Tongue (tissue), 2 donors: Measurements from ENCODE around the gene STK33. TPM values are rescaled to one million over a fixed set of nuclear protein-coding genes. Genes with fewer than 3 reads are reported as not detected.
"Not testable (repeated sequence)": the region's sequence is repeated elsewhere in the genome, so short reads cannot be mapped to it uniquely, and the experiment has no call there.

Experiments used
- DNase-seq: peaks from one replicate; pipeline ENCODE4 v3.0.0-alpha.2; 2015
- total RNA-seq: library from RNA; depleted of rRNA; stranded (reverse); fragments of >200 nt; gene quantifications from one replicate; pipeline ENCODE4 v1.2.3, GENCODE V29; 2014

STK33 gene
- total RNA-seq, 1 donor from 2014 or later = 8.2 TPM

DNA sequence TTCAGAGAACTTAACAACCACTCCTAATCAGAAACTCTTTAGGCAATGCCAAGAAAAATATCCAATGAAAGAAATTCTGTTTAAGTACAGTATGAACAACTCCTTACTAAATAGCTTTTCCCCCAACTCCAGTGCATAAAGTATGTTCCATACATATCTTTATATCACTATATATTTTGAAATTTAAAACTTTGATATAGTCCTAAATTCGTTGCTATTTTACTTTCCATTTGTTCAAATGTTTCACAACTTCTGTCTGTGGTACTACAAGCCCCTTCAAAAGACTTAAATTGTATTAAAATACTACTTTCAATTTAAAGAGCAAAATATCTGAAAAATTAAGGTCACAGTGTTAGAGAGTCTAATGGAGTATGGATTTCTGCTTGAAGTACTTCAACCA is 52.6 kb downstream of the STK33 start:
- DNase-seq = no peak

GRCh38 chr11:8533332-8533731 is 60.7 kb downstream of the STK33 start:
- peak; percentile 1 for DNase-seq

GRCh38 chr11:8532475-8532874 is 61.6 kb downstream of the STK33 start:
- DNase-seq = no peak

- no peak for DNase-seq
Observed at GRCh38 chr11:8531982-8532381, 62.0 kb downstream of the STK33 start.

- DNase-seq = peak; percentile 95
Observed at GRCh38 chr11:8531312-8531711, 62.7 kb downstream of the STK33 start.

GRCh38 chr11:8527939-8528338 is 66.1 kb downstream of the STK33 start:
- no peak for DNase-seq

GRCh38 chr11:8523396-8523795 is 70.6 kb downstream of the STK33 start:
- no peak for DNase-seq

- DNase-seq = no peak
Observed at GRCh38 chr11:8512547-8512946, 81.5 kb downstream of the STK33 start.

GRCh38 chr11:8503910-8504364 is 90.1 kb downstream of the STK33 start:
- peak; percentile 46 for DNase-seq

- DNase-seq = no peak
Observed at GRCh38 chr11:8501836-8502235, 92.2 kb downstream of the STK33 start.

- no peak for DNase-seq
Observed at GRCh38 chr11:8488395-8488794, 105.6 kb downstream of the STK33 start.

DNA sequence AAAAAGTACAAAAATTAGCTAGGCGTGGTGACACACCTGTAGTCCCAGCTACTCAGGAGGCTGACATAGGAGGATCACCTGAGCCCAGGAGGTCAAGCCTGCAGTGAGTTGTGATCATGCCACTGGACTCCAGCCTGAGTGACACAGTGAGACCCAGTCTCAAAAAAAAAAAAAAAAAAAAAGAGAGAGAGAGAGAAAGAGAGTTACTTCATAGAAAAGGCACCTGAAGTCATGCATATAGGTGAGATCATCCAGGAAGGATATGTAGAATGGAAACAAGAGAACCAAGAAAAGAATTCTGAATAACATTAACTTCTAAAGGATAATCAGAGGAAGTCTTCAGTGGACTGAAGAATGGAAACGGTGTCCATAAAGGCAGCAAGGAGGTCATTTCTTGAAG is 106.8 kb downstream of the STK33 start:
- DNase-seq = no peak

DNA sequence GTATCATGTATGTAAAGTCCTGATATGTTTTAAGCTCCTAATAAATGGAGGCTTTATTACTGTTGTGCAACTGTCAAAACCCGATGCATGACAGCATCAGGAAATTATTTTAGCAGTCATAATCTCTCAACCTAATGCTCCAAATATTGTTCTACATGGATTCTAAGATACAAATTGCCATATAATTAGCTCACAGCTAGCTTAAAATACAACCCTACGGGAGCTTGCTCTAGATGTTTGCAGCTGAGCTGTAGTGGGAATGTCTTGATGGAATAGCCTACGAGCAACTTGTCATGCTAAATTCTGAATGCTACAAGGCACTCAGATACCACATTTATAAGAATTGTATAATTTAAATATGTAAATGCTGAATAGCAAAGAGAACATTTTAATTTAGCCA is 109.8 kb downstream of the STK33 start:
- DNase-seq = no peak

DNA sequence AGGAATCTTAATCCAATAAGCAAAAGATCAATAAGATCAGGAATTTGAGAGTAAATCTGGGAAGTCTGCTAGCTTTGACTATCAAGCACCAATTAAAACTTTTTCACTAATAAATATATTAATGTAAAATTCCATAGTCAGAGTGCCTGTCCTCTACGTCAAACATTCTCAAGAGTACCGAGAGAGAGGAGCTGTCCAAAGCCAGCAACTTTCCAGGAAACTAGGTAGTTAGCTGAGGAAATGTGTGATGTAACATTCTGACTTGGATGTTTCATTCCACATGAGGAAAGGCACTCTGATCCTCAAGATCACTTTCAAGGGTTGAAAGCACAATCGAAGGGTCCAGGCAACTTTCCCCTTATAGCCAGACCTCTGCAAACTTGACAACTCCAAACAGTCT is 113.2 kb downstream of the STK33 start:
- DNase-seq = no peak

- DNase-seq = no peak
Observed at GRCh38 chr11:8477680-8478079, 116.3 kb downstream of the STK33 start.

DNA sequence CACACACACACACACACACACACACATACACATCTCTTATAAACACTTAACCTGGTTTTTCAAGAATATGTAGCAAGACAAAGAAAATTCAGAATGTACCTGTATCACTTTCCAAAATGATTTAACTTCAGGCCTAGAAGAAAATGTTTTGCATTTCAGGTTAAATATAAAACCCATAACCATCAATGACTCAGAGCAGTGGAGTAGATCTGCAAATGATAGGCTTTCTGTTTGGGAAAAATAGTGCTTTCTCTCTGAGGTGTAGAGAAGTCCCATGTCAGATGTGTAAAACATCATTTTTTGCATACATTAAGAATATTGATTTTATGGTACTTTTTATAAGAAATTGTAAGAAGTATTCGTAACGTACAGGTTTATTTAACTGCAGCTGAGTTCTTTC is 116.9 kb downstream of the STK33 start:
- DNase-seq = no peak

- DNase-seq = not testable (repeated sequence)
Observed at GRCh38 chr11:8467806-8468205, 126.2 kb downstream of the STK33 start.

GRCh38 chr11:8467356-8467755 is 126.7 kb downstream of the STK33 start:
- not testable (repeated sequence) for DNase-seq

GRCh38 chr11:8466884-8467283 is 127.1 kb downstream of the STK33 start:
- DNase-seq = not testable (repeated sequence)

GRCh38 chr11:8459711-8460399 is 134.2 kb downstream of the STK33 start:
- DNase-seq = peak; percentile 5

DNA sequence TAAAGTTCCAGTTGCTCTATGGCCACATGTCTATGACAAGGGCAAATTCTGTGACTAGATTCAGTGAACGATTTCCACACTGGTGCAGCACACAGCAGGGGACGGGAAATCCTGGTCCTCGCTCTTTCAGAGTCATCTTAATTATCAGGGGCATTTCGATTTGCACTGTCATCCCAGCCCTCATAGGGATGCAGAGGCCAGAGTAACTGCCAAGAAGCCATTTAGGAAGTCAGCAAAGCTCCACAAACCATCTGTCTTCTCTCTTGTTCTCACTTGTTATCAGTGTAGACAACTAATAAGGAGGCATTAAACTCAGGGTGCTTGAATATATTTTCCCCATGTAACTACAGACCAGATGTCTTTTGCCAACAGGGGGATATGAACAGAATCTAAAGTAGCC is 151.7 kb downstream of the STK33 start:
- no peak for DNase-seq

DNA sequence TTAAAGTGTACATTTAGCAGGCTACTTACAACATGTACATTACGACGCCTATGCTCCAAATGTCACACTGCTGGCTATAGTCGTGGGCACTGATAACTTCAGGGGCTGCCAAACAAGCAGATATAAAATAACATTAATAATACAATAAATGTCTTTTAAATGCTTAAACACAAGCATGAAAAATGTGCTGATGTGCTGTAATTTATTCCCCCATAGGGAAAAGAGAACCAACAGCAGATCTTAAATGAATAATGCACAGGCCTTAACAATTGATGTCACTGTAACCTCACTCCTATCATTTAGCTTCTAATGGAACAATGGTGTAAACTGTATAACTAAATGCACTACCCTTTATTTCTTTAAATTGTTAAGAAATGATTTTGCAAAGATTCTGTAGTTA is 153.4 kb downstream of the STK33 start:
- DNase-seq = no peak

GRCh38 chr11:8429483-8429882 is 164.5 kb downstream of the STK33 start:
- no peak for DNase-seq

DNA sequence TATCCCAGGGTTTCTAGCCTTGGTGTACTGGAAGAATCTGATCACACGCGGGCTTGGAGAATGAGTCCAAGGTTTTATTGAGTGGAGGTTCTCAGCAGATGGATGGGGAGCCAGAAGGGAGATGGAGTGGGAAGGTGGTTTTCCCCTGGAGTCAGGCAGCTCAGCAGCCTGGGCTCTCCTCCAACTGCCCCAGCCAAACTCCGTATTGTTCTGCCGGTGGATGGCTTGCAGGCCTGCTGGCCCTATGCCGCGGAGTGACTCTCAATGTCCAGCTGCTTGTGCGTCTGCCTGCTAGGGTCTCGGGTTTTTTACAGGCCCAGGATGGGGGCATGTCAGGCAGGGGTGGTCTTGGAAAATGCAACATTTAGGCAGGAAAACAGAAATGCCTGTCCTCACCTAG is 168.0 kb downstream of the STK33 start:
- no peak for DNase-seq

- no peak for DNase-seq
Observed at GRCh38 chr11:8415195-8415594, 178.8 kb downstream of the STK33 start.
